GM21825 (cell line): Measurements from ENCODE around the gene ATAD3B.
"Not testable (repeated sequence)": the region's sequence is repeated elsewhere in the genome, so short reads cannot be mapped to it uniquely, and the experiment has no call there.

ENCODE experiments used
- ATAC-seq: cut with Tn5 transposase; IDR thresholded peaks from one replicate; pipeline ENCODE4 v1.9.1; 2021; ENCODE audit warnings: mild to moderate bottlenecking, moderate library complexity; ENCODE audit not compliant: unreplicated experiment

The ATAD3B gene, protein sequence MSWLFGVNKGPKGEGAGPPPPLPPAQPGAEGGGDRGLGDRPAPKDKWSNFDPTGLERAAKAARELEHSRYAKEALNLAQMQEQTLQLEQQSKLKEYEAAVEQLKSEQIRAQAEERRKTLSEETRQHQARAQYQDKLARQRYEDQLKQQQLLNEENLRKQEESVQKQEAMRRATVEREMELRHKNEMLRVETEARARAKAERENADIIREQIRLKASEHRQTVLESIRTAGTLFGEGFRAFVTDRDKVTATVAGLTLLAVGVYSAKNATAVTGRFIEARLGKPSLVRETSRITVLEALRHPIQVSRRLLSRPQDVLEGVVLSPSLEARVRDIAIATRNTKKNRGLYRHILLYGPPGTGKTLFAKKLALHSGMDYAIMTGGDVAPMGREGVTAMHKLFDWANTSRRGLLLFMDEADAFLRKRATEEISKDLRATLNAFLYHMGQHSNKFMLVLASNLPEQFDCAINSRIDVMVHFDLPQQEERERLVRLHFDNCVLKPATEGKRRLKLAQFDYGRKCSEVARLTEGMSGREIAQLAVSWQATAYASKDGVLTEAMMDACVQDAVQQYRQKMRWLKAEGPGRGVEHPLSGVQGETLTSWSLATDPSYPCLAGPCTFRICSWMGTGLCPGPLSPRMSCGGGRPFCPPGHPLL

DNA sequence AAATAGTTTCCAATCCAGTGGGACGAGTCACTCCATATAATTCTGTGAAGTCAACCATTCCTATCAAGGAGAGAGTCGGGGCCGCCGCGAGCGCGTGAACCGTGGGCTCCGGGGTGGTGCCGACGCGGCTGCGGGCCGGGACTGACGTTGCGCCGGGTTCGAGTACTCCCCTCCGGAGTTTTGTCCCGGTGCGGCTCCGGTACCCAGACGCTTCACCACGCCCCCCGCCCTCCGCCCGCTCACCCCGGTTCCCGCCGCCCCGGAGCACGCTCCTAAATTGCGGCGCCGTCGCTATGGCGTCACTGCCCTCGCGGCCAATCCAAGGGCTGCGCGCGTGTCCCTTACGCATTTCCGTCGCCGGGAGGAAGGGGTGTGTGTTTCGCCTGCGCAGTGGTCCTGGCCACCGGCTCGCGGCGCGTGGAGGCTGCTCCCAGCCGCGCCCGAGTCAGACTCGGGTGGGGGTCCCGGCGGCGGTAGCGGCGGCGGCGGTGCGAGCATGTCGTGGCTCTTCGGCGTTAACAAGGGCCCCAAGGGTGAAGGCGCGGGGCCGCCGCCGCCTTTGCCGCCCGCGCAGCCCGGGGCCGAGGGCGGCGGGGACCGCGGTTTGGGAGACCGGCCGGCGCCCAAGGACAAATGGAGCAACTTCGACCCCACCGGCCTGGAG is at the start of gene ATAD3B:
Gene ATAD3B (plus strand): TSS at position 377 of the 664 bp plus-strand sequence. CDS start 120 bp downstream, at position 497.
- peak; percentile 81 for ATAC-seq

DNA sequence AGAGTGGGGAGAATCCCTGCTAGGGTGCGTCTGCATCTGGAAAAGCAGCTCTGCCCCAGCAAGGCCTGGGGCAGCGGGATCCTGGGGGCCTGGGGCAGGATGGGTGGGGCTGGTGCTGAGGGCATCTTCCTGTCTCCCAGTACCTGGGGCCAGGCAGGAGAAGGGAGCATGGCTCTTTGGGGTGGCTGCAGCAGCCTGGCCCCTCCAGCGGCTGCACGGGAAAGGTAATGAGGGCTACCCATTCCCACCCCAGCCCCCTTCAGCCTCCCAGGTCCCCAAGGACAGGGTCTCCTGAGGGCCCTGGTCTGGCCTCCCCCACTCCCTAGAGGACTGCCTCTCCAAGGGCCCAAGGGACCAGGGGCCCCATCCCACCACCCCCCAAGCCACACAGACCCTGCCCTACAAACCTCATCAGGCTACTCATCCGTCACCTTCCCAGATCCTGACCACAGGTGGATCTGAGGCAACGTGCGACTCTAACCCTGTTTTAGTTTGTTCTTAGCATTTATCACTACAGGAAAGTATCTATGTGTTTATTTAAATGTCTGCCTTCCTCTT is 49.6 kb upstream of the ATAD3B start:
- ATAC-seq: no peak

DNA sequence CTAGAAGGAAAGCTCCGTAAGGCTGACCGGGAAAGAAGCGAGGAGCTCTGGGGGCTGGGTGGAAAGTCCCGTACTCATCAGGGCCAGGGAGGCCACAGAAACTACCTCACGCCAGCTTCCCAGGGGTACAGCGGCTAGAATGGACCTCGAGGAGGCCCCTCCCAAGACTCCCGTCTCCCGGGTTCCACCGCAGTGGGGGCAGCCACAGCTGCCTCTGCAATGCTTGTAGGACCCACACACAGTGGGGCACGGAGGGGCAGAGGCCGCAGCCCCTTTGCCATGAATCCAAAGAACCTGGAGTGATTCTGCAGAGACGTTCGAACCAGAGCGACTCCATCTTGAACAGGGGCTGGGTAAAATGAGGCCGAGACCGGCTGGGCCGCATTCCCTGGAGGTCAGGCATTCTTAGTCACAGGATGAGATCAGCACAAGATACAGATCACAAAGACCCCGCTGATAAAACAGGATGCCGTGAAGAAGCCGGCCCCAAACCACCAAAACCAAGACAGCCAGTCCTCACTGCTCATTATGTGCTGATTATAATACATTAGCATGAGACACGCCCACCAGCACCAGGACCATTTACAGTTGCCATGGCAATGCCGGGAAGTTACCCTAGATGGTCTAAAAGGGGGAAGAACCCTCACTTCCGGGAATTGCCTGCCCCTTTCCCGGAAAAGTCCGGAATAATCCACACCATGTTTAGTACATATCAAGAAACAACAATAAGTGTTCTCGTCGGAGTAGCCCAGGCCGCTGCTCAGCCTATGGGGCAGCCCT is 48.9 kb upstream of the ATAD3B start:
- no peak for ATAC-seq

DNA sequence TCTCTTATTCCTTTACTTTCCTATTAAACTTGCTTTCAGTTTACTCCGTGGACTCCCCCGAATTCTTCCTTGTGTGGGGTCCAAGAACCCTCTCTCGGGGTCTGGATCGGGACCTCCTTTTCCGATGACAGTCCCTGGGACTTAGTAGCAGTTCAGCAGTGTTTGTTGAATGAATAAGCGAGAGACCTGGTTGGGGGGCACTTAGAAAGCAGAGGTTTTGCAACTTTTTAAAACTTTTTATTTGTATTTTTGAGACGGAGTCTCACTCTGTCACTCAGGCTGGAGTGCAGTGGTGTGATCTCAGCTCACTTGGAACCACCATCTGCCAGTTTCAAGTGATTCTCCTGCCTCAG is 48.3 kb upstream of the ATAD3B start:
- no peak for ATAC-seq

DNA sequence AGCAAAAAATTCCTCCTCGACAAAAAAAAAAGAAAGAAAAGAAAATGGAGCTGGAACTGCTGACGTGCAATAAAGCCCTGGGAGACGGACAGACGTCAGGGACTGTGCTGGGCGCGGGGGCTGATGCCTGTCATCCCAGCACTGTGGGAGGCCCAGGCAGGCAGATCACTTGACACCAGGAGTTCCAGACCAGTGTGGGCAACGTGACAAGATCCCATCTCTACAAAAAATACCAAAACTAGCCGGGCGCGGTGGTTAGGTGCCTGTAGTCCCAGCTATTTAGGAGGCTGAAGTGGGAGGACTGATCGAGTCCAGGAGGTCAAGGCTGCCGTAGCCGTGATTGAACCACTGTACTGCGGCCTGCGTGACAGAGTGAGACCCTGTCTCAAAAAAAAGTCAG is 46.9 kb upstream of the ATAD3B start:
- no peak for ATAC-seq

DNA sequence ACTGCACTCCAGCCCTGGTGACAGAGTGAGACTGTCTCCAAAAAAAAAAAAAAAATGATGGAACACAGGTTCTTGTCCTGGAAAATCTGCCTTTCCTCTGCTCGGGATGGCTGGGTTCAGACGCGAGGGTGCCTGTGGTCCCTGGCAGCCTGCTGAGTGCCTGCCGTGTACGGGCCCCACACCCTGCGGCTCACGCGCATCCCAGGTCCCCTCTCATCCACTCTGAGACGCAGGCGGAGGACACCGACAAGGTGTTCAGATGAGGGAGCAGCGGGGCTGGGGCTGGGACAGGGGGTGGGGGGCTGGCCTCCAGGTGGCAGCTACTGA is 46.2 kb upstream of the ATAD3B start:
- ATAC-seq: no peak

DNA sequence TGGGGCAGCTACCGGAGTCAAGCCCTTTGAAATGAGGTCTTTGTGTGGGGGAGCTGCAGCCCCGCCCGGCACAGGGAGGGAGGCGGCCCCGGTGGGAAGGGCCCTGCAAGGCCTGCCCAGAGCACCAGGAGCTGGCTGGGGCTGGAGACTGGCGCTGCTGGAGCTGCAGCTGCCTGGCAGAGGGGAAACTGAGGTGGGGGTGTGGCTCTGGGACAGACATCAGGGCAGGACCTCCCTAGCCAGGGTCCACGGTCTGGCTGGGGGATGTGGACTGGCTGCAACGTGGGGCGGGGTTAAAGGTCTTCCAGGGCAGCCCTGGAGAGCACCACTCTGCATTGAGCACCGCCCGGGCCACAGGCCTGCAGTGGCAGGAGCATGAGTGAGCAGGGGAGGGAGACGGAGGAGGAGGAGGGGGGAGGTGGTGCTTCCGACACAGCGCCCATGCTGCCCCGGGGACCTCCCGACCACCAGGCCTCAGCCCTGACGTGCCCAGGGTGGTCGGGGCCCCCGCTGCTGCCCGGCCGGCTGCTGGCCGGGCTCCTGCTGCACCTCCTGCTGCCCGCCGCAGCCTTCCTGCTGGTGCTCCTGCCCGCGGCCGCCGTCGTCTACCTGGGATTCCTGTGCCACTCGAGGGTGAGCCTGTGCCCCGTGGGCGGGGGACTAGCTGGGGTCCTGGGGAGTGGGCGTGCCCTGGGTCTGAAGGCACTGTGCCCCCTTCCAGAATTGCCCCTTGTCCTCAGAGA is 45.6 kb upstream of the ATAD3B start:
- ATAC-seq: no peak

DNA sequence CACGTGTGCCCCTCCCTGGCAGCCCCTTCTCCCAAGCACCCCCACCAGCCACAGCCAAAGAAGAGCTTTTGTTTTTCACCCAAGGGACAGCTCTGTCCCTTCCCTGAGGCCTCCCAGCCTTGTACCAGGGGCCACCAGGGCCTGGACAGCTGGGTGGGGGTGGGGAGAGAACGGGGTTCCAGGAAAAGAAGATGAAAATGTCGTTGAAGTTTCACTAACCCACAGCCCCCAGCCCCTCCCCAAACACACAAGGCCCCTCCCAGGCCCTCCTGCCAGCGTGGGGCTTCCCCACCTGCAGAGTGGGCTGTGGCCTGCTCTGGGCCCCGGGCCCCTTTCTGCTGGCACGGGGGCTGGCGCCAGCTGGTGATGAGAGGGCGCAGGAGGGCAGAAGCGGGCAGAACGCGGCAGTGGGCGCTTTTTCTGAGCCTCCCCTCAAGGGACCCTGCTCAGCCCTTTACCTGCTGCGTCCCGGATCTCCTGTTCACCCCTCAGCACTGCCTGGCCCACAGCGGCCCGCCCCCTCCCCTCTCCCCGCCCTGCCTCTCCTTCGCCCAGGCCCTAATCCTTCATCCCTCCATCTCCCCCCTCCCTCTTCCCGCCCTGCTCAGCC is 45.0 kb upstream of the ATAD3B start:
- ATAC-seq: no peak

DNA sequence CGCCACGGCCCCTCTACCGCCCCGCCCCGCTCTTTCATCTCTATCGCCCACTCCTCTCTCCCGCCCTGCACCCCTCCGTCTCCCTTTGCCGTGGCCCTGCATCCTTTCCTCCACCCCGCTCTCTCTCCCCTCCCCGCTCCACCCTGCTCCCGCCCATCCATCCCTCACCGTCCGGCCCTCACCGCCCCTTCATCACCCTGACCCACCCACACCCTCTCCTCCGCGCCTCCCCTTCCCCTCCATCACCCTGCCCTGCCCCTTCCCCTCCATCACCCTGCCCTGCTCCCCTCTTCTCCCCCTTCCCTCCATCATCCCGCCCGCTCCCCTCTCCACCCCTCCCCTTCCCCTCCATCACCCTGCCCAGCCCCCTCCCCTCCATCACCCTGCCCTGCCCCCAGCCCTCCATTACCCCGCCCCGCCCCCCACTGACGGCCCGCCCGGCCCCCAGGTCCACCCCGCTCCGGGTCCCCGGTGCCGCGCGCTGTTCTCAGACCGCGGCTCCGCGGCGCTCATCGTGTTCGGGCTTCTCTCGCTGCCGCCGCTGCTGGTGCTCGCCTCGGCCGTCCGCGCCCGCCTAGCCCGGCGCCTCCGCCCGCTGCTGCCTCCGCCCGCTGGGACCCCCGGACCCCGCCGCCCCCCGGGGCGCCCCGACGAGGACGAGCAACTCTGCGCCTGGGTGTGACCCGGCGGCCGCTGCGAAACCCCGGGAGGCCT is 44.3 kb upstream of the ATAD3B start:
- no peak for ATAC-seq

DNA sequence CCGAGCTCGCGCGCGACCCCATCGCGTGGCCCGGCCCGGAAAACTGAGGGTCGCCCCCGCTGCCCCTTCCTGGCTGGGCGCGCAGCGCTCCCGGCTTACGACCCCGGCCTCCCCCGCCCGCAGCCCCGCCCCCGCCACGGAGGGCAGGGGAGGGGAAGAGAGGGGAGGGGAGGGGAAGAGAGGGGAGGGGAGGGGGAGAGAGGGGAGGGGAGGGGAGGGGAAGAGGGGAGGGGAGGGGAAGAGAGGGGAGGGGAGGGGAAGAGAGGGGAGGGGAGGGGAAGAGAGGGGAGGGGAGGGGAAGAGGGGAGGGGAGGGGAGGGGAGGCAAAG is 43.8 kb upstream of the ATAD3B start:
- no peak for ATAC-seq

DNA sequence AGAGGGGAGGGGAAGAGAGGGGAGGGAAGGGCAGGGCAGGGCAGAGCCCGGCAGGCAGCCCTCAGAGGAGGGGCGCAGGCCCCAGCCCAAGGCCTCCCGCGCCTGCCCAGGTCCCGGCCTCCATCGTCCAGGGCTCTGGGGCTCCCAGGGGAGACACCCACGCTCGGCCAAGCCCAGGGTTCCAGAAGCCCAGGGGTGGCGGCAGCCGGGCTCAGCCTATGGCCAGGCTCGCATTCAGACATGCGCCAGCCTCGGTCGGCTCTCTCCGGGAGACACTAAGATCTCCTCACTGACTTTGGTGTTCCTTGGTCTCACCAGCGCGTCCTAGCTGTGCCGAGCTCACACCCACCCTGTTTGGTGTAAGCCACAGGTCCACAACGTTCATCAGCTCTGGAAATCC is 43.4 kb upstream of the ATAD3B start:
- no peak for ATAC-seq

DNA sequence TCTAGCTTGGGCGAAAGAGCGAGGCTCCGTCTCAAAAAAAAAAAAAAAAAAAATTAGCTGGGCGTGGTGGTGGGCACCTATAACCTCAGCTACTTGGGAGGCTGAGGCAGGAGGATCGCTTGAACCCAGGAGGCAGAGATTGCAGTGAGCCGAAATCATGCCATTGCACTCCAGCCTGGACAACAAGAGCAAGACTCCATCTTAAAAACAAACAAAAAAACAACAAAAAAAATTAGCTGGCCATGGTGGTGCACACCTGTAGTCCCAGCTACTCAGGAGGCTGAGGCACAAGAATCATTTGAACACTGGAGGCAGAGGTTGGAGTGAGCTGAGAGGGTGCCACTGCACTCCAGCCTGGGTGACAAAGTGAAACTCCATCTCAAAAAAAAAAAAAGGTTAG is 42.6 kb upstream of the ATAD3B start:
- ATAC-seq: not testable (repeated sequence)

DNA sequence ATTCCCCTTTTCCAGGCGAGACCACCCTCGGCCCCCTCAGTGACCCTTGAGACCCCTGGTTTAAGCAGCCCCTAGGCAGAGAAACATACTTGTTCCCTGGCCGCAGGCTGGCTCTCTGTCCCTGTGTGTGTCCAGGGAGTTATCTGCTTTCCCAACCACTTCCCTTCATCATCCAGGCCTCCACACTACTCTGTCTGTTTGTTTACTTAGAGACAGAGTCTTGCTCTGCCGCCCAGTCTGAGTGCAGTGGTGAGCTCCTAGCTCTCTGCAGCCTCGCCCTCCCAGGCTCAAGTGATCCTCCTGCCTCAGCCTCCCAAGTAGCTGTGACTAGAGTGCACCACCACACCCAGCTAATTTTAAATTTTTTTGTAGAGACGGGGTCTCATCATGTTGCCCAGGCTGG is 41.9 kb upstream of the ATAD3B start:
- ATAC-seq: no peak

DNA sequence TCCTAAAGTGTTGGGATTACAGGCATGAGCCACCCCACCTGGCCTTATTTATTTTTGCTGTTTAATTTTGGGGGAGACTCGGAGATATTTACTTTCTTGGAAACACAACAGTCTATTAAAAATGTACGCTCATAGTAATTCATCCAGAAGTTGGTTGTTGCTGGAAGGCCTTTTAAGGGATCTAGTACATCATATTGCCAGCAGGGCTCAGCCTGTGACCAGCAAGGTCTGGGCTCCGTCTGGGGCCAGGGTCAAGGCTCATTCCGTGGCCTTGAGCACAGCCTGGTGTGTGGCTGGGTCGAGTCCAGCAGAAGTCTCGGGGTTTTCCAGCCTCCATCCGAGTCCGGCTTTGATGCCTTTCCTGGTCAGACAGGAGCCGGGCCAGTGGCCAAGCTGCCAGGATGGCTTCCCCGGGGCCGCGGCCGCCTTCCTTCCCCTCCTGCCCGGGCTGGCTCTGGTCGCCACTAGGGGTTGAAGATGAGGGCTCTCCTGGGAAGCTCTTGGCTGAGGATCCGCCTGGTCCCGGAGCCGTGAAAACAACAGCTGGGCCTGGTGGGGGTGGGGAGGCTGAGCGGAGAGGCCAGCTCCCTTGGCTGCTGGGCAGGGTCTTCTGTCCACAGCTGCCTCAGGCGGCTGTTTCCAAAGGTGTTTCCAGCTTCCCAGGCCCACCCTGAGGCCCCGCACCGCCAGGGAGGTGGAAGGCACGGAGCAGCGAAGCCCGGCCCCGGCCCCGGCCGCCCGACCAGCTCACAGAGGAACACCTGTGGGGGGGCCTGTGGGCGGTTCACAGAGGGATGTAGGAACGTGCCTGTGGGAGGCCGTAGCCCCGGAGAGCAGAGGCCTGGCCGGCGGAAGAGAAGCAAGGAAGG is 41.2 kb upstream of the ATAD3B start:
- no peak for ATAC-seq

DNA sequence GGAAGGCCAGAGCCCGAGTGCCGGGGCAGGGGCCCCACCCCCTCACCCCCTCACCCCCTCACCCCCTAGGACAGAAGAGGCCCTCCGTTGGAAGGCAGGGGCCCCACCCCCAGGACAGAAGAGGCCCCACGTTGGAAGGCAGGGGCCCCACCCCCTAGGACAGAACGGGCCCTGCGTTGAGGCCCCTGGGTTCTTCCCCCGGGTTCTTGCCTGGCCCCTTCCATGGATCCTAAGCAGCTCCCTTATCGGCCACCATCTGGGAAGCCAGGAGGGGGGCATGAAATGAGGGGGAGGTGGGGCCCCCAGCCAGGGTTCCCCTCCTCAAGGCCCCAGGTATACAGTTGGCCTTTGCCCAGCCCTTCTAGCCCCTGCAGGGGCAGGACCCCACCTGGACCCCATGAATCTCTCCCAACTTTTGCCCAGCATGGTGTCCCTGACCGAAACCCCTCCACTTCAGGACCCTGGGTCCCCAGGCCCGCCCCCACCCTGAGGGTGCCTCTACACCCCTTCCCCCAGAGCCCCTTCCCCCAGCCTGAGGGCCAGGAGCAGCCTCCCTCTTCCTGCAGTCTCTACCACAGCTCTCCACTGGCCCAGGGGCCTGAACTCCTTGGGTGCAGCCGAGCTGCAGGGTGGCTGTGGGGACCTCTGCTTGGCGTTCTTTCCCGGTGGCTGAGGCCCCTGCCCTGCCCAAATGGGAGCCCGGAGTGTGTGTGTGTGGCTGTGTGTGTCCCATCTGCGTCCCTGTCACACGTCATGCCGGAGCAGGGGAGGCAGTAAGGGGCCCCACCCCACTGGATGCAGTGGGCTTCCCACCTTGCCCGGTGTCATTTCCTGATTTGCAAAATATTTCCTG is 40.3 kb upstream of the ATAD3B start:
- no peak for ATAC-seq

DNA sequence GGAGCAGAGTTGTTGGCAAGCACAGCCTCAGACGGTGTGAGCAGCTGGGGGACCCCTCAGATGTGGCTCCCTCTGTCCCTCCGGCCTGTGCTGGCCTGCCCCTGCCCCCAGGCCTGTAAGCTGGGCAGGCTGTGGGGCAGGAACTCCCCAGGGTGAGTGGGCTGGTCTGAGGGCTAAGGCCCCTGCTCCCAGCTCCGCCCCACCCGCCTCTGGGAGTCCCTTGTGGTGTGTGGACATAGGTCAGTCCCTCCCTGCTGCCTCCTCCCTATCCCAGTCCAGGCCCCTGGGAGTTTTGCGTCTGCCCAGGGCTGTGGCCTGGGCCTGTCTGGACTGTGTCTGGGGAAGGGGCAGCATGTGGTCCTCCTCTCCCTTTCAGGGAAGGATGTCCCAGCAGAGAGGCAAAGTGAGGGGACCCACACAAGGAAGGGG is 39.7 kb upstream of the ATAD3B start:
- ATAC-seq: no peak

DNA sequence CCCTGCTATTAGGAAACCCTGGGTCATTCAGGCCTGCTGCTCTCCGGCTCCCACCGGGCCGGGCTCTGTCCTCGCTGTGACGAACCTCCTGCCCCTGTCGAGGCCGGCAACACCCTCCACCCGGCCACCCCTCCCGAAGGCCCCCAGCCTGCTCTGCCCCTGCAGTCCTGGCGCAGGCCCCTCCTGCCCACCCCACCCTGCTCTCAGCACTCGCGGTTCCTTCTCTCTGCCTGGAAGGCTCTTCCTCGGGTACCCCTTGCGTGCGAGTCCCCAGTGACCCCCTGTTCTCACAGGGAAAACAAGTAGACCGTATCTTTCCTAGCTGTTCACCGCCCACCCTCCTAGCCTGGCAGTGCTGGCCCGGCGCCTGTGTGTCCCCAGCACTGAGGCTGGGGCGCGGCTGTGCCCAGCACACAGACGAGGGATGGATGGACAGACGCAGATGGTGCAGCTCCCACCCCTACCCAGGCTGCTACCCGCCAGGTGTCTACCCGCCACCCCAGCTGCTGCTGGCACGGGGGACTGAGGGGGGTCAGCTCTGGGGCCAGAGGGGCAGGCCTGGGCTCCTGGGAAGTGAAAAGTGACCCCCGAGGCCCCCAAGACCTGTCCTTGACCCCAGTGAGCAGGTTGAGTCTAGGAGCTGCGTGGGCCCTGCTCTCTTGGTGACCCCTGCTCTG is 39.2 kb upstream of the ATAD3B start:
- ATAC-seq: no peak
